CD4-positive, alpha-beta T cell treated with Interleukin-1 beta for 1 hour (primary cell): Measurements from ENCODE around the gene IL17RE.
"Not testable (repeated sequence)": the region's sequence is repeated elsewhere in the genome, so short reads cannot be mapped to it uniquely, and the experiment has no call there.

Source experiments
- DNase-seq, 2 donors: peaks; one replicate each; pipeline ENCODE4 v3.0.0-alpha.2; 2020 to 2022

Gene IL17RE

GRCh38 chr3:9883706-9884554 is 18.7 kb upstream of the IL17RE start:
- DNase-seq: no peak

- no peak for DNase-seq
These were observed 18.0 kb upstream of the IL17RE start for GRCh38 chr3:9884555-9885165.

DNA sequence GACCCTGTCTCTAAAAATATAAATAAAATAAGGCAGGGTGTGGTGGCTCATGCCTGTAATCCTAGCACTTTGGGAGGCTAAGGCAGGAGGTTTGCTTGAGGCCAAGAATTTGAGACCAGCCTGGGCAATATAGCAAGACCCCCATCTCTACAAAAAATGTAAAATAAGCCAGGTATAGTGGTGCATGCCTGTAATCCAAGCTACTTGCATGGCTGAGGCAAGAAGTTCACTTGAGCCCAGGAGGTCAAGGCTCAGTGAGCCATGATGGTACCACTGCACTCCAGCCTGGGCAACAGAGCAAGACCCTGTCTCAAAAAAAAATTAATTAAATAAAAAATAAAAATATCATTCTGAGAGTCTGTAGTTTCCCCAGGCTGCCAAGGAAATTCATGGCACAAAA is 16.3 kb upstream of the IL17RE start:
- DNase-seq: no peak

DNA sequence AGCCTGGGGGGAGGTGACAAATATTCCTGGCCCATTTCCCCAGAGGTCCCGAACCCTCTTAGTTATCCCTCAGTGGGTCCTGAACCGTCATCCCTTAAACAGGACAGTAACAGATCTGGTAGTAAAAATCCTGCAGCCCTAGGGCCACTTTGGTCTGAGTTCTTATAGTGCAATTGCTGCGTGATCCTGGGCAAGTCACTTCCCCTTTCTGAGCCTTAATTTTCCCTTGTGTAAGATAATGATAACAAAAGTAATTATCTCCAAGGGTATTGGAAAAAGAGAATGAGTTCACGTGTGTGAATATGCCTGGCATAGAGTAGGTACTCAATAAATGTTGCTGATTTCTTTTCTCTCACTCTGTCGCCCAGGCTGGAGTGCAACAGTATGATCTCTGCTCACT is 15.2 kb upstream of the IL17RE start:
- no peak for DNase-seq

- no peak for DNase-seq
These were observed 14.1 kb upstream of the IL17RE start for GRCh38 chr3:9888540-9888939.

DNA sequence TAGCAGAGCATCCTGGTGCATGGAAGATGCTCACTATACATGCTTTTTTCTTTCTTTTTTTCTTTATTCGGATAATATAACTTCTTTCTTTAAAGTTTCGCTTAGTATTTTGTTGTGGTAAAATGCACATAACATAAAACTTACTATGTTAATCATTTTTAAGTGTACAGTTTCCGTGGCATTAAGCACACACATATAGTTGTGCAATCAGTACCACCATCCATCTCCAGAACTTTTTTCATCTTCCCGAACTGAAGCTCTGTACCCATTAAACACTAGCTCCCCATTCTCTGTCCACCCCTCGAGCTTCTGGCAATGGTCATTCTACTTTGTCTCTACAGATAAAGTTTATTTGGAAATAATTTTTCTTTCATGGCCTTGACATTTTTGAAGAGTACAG is 13.2 kb upstream of the IL17RE start:
- DNase-seq: no peak

DNA sequence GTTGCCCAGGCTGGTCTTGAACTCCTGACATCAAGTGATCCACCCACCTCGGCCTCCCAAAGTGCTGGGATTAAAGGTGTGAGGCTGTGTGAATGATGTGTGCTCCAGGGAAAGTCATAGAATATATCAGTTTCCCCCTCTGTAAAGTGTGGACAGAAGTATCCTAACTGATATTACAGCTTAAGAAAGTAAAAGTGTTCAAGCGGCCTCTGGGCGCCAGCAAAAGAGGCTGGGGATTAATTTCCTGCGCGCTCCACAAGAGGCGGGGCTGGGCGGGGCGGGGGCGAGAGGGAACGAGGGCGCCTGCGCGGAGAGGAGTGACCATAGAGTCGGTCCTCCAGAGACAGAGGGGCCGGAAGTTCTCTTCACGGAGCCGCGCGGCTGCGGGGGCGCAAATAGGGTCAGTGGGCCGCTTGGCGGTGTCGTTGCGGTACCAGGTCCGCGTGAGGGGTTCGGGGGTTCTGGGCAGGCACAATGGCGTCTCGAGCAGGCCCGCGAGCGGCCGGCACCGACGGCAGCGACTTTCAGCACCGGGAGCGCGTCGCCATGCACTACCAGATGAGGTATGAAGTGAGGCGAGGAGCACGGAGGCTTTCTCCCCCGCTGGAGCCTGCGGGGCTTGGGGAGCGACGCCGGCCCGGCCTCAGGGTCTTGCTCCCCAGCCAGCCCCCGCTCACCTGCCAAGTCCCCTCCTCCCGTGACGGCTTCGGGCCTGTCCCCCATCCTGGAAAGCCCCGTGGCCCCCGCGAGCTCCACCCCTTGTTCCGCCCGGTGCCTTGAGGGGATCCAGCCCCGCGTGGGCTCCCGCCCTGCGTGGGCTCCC is 12.2 kb upstream of the IL17RE start, which contains the start of gene JAGN1:
TSS of gene JAGN1 (plus strand) at position 362 of the 823 bp plus-strand sequence. CDS start at position 475, 113 bp downstream.
- peak; percentile 90 to 93 for DNase-seq

DNA sequence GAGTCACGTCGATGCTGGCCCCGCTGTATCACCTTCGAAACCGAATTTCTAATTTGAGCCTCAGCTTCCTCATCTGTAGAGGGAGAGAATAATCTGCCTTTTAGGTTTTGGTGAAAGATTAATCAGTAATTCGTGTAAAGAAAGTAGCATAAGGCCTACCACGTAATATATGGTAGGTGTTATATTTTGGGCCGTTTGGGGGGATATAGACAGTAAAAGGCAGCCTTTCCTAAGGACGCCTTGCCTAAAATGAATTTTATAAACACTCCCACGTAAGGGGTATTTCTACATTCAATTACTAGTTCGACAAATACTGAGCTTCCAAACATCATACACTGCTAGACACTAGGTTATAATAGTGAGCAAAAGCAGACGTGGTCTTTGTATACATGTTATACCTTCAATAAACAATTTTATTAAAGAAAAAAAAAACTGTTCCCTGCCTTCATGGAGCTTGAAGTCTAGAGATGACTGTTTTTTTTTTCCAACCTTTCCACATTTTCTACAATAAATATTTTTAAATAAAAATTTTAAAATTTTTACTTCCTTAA is 11.5 kb upstream of the IL17RE start:
- DNase-seq: no peak

- no peak for DNase-seq
These were observed 8.9 kb upstream of the IL17RE start for GRCh38 chr3:9893739-9894138.

GRCh38 chr3:9895715-9896114 is 6.9 kb upstream of the IL17RE start:
- not testable (repeated sequence) for DNase-seq

DNA sequence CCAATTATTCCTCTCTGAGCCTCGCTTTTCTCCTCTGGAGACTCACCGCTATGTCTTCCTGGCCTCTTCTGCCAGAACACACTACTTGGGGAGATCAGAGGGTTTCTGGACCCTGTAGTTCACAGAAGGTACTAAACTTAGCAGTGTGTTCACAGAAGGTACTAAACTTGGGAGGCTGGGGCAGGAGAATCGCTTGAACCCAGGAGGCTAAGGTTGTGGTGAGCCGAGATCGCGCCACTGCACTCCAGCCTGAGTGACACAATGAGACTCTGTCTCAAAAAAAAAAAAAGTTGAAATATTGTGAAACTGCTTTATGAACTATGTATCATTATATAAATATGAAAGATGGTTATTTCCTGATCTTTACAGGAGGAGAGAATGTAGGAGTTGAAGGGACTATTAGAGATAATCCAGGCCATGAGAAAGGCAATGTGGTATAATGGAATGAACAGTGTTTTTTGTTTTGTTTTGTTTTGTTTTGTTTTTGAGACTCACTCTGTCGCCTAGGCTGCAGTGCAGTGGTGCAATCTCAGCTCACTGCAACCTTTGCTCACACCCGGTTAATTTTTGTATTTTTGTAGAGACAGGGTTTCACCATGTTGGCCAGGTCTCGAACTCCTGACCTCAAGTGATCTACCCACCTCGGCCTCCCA is 5.8 kb upstream of the IL17RE start:
- DNase-seq: not testable (repeated sequence)

DNA sequence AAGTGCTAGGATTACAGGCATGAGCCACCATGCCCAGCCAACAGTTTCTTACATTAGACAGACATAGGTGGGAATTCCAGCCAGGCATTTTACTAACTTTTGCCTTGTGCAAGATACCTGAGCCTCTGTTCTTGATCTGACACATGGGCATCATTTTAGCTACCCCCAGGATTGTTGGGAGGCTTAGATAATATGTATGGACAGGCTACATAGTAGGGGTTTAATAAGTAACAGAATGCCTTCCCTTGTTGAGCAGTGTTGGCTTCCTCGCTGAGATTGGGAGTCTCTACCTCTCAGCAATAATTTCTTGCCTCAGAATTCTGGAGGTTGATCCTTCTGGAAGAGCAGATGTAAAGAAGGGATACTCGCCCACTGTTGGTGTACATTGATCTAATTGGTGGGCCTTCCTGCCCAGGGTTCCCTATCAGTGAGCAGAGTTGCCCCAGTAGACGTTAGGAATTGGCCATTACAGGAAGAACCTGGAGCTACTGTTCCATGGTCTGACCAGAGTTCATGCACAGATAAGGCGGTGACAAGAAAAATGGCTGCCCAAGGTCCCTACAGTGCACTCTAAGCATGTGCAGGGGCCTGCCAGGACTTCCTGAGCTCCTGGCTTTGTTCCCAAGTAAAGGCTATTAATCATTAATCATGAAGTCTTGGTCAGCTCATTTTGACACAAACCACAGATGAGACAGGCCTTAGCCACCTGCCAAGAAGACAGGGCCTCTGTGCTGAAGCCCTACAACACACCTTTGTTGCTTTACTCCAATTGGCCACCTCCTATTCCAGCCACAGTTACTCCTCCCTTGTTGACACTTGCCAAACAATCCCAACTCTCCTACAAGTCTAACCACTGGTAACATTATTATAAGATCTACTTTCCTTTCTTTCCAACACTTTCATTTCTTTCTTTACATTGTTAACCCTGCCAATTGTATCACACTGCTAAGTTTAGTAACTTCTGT is 5.0 kb upstream of the IL17RE start:
- DNase-seq: no peak

DNA sequence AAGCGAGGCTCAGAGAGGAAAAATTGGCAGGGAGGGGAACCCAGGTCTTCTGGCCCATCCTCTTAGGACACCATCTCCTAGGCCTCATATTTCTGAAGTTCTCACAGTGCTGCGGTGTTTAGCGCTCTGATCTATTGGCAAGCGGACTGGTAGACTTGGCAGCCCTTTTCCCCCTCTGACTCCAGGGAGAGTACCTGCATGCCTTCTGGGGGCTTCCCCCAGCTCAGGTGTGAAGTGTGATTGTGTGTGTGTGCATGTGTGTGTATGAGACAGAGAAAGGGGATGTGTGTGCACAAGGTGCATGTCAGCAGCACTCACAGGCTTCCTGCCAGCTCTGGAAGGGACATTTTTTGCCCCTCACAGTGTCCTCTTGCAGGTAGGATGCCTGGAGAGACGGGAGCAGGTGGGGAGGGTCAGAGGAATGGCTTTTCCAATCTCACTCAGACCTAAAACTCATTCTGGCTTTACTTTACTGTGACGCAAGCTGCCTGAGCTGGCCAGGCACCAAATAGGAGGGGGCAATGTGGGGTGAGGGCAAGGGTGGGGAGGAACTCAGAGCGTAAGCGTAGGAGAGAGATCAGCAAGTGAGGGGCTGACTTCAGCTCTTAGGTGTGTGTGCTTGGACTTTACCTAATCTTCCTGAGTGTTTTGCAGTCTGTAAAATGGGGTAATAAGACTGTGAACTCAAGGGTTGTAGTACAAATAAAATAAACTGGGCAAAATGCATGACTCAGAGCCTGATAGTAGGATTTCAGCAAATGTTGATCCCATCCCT is 4.0 kb upstream of the IL17RE start:
- no peak for DNase-seq

GRCh38 chr3:9899289-9899791 is 3.3 kb upstream of the IL17RE start:
- DNase-seq: no peak

DNA sequence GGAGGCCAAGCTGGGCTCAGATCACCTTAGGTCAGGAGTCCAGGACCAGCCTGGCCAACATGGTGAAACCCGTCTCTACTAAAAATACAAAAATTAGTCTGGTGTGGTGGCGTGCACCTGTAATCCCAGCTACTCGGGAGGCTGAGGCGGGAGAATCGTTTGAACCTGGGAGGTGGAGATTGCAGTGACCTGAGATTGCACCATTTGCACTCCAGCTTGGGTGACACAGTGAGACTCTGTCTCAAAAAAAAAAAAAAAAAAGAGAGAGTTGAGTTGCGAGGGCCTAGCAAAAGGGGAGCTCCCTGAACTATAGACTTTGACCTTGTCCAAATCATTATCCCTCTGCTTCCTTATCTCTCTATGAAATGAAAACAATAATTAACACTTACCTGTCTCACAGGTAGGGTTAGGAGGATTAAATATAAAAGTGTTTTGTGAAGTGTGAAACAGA is 1.7 kb upstream of the IL17RE start:
- DNase-seq: not testable (repeated sequence)

DNA sequence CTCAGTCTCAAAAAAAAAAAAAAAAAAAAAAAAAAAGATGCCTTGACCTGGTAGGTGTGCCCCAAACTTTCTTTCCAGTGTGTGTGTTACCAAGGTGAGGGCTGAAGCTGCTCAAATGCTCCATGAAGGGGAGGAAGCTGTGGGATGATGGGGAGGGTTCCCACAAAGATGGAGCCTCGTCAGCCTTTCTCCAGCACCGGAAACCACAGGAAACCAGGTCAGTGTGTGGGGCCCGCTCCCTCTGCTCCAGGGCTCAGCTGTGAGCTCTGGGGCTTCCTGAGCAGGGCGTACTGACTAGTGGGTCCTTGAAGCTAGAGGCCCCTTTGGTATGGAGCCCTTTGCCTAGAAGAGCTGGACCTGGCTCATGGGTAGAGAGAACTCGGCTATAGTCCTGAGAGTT is 681 bp upstream of the IL17RE start:
- peak in 1 of 2 donors; percentile 42 for DNase-seq

DNA sequence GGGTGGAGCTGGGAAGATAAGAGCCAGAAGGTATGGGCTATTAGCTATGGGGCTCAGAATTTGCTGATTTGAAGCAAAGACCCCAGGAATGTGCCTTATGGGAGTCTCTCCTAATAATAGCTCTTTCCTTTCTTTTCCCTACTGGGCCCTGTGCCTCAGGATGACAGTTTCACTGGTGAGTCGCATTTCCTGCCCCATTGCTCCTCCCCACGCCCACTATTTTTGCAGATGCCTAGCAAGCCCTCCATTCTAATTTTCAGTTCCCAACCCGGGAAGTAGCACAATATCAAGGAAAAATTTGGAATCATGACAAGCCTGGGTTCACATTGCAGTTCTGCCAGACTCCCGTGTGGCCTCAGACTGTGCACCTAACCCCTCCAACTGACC is 583 bp downstream of the IL17RE start:
- DNase-seq: no peak

- DNase-seq: no peak
These were observed 1.3 kb downstream of the IL17RE start for GRCh38 chr3:9903904-9904303.

DNA sequence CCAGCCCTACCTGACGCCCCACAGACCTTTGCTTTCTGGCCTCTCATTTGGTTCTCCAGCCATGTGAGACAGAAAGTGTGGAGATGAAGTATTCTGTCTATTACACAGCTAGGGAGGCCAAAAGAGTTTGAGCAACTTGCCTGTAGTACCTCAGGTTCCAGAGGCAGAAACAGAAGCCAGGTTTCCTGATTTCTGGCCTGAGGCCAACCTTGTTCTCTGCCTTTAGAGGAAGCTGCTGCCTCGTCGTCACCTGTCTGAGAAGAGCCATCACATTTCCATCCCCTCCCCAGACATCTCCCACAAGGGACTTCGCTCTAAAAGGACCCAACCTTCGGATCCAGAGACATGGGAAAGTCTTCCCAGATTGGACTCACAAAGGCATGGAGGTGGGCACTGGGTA is 3.8 kb downstream of the IL17RE start:
- DNase-seq: no peak

DNA sequence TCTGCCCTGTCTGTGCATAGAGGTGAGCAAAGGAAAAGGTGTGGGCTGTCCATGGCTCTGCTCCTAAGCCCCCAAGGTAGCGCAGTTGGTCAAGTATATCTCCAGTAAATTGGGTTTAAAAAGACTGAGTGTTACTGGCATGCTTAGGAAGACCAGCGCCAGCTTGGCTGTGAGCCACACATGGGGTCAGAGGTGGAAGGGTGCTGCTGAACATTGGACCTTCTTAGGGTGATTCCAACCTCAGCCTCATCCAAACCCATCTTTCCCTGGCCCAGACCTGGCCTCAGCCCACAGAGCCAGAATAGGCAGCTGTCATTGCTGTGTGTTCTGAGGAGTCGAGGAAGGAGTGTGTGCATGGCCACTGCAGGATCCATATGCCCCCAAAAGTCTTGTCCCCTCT is 5.6 kb downstream of the IL17RE start:
- no peak for DNase-seq
